Measurements from ENCODE around the gene BEAN1.
A peak's percentile ranks its signal among the peaks of the same experiment; 100 is the strongest.

Gene BEAN1

DNA sequence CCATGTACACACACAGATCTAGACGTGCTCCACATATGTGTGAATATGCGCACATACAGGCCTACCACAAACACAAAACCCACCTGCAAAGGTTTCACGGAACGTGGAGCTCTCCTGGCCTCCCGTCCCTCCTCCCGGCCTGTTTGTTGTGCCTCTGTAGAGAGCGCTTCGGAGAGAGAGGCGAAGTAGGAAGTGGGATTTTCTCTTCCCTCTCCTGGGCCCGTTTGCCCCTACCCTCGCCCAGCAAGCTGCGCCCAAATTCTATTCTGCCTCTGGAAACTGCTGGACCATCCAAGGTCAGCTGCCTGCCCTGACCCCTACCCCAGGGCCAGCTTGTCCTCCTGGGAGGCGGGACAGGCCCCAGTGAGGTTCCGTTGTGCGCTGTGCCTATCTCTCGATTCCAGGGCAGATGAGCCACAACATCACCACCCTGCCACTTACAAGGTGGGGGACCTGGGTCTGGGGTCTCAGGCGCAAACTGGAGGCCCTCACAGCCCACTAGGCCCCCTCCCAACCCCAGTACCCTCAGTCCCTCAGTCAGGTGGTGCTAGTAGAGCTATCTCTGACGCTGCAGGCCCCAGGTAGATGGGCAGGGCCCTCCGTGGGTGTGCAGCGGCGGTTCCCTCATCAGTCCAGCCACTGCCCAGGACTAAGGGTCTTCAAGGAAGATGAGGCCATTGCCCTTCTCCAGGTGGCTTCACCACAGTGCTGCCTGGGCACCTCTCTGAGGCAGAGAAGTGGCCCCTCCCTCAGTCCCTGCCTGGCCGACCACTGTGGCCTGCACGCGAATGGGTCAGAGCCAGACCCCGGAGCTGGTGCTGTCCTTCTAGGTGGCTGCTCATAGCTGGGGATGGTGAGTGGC lies 54.2 kb downstream of the BEAN1 start:
- H3K79me1 ChIP-seq (ENCODE audit: low read length), result peaks cover 36% of the 10 kb centered on the region
- peak overlapping the region; percentile 53 for H2BK12ac ChIP-seq (ENCODE audit: low read length)
- H4K91ac ChIP-seq (ENCODE audit: low read depth, low read length), result peak overlapping the region; percentile 68
- peak overlapping the region; percentile 54 for H2BK120ac ChIP-seq (ENCODE audit: insufficient read depth, low read length, poor library complexity)
- peak overlapping the region; percentile 3 for H3K4ac ChIP-seq (ENCODE audit: low read depth, low read length)
- H3K4me3 ChIP-seq (ENCODE audit: low read depth, low read length), result no peak overlapping the region
- H3K14ac ChIP-seq (ENCODE audit: low read length), result peak overlapping the region; percentile 37
- peaks cover 8% of the 10 kb centered on the region for H3K79me2 ChIP-seq (ENCODE audit: control insufficient read depth, insufficient read depth, low read length, poor library complexity)
- H3K23ac ChIP-seq (ENCODE audit: low read length), result no peak overlapping the region
- no peak overlapping the region for H3K9ac ChIP-seq (ENCODE audit: low read length)
- no peak overlapping the region for H3K27ac ChIP-seq (ENCODE audit: low read depth, low read length)
- H2BK5ac ChIP-seq (ENCODE audit: low read depth, low read length, poor library complexity), result peak overlapping the region; percentile 29
- no peak overlapping the region for H4K12ac ChIP-seq (ENCODE audit: low read depth, low read length)
- no peak overlapping the region for H3K18ac ChIP-seq (ENCODE audit: low read length)
- WGBS (ENCODE audit: extremely low coverage, insufficient coverage, insufficient read length), result no CpG with 5 or more reads among the region's 25 CpGs
- H3K27me3 ChIP-seq (ENCODE audit: insufficient read depth, low read length), result no peaks in the 10 kb centered on the region
- DNase-seq, result no peak
- no peaks in the 10 kb centered on the region for H3K36me3 ChIP-seq (ENCODE audit: control insufficient read depth in 1 of 2, insufficient read depth in 2 of 2, low read length in 2 of 2)
- H2AFZ ChIP-seq (ENCODE audit: insufficient read depth, low read length, poor library complexity), result no peak overlapping the region
- no peaks in the 10 kb centered on the region for H3K9me3 ChIP-seq (ENCODE audit: insufficient read depth, low read depth, low read length)
- H3K4me1 ChIP-seq (ENCODE audit: control insufficient read depth in 1 of 2, insufficient read depth in 2 of 2, low read length in 2 of 2), result peaks cover 33 to 42% of the 10 kb centered on the region in 2 experiments
- peak overlapping the region; percentile 12 for H4K8ac ChIP-seq (ENCODE audit: low read depth, low read length)
- no peak overlapping the region for H3K4me2 ChIP-seq (ENCODE audit: low read length)
- H2AK5ac ChIP-seq (ENCODE audit: low read length), result peak overlapping the region; percentile 25

DNA sequence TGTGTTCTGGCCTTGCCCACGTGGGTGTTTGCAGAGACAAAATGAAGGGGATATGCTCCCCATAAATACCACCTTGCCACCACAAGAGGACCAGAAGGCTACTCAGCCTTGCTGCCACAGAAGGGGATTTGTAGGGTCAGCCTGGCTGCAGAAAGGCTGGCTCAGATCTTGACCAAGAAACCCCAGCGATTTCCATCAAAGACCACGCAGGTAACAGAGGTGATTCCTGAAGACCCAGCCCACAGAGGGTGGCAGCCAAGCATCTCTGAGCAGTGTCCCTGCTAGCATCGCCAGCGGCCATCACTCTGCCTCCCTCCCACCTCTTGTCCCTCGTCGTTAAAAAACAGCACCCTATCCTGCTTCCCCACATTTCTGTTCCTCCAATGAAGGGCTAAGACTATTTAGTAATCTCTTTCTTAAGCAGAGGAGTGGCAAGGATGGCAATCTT lies 54.9 kb downstream of the BEAN1 start:
- Histone ChIP-seq H2BK5ac (ENCODE audit: low read depth, low read length, poor library complexity) (no peak overlapping the region), H3K79me1 (ENCODE audit: low read length) (peaks cover 35% of the 10 kb centered on the region), H3K27me3 (ENCODE audit: insufficient read depth, low read length) (no peaks in the 10 kb centered on the region), H2BK120ac (ENCODE audit: insufficient read depth, low read length, poor library complexity) (peak overlapping the region; percentile 54), H3K23ac (ENCODE audit: low read length) (no peak overlapping the region), H2BK12ac (ENCODE audit: low read length) (peak overlapping the region; percentile 53), H3K18ac (ENCODE audit: low read length) (no peak overlapping the region), H3K27ac (ENCODE audit: low read depth, low read length) (no peak overlapping the region), H4K91ac (ENCODE audit: low read depth, low read length) (peak overlapping the region; percentile 68), H3K4me1 (ENCODE audit: control insufficient read depth in 1 of 2, insufficient read depth in 2 of 2, low read length in 2 of 2) (peaks cover 33 to 46% of the 10 kb centered on the region in 2 experiments), H3K79me2 (ENCODE audit: control insufficient read depth, insufficient read depth, low read length, poor library complexity) (peaks cover 8% of the 10 kb centered on the region), H4K8ac (ENCODE audit: low read depth, low read length) (no peak overlapping the region), H3K4me3 (ENCODE audit: low read depth, low read length) (no peak overlapping the region), H3K4me2 (ENCODE audit: low read length) (no peak overlapping the region), H4K12ac (ENCODE audit: low read depth, low read length) (no peak overlapping the region), H3K9ac (ENCODE audit: low read length) (no peak overlapping the region), H3K4ac (ENCODE audit: low read depth, low read length) (no peak overlapping the region), H2AFZ (ENCODE audit: insufficient read depth, low read length, poor library complexity) (no peak overlapping the region), H3K9me3 (ENCODE audit: insufficient read depth, low read depth, low read length) (no peaks in the 10 kb centered on the region), H3K36me3 (ENCODE audit: control insufficient read depth in 1 of 2, insufficient read depth in 2 of 2, low read length in 2 of 2) (no peaks in the 10 kb centered on the region), H2AK5ac (ENCODE audit: low read length) (no peak overlapping the region), H3K14ac (ENCODE audit: low read length) (no peak overlapping the region)
- DNase-seq, result no peak
- WGBS (ENCODE audit: extremely low coverage, insufficient coverage, insufficient read length), result no CpG with 5 or more reads among the region's 7 CpGs

DNA sequence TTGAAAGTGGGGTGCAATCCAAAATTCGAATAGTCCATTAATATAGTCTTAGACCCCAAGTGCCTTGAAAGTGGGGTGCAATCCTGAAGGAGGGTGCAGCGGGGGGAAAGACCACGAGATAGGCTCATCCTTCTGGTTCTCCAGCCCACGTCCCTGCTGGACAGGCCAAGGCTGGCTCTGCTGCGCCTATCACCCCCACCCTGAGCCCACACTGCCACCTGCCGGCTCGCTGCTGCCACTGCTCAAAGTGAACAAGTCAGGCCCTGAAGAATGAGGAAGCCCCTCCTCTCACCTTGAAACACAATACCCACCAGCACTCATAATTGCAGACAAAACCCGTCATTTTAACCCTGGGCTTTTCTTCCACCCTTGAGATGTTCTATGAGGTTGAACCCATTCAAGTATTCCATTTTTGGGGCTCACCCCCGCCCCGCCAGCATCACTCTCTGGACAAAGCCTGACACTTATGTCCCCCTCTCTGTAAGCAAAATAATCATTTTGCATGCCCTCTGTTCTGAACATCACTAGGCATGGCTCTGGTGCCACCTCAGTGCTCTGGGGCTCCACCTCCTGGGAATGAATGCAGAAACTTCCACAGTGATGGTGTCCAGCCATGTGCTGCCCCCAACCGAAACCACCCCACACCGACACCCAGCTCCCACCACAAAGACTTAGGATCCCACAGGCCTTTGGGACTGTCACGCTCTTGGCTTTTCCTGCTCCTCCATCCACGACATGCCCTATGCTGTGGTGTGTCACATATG lies 56.8 kb downstream of the BEAN1 start:
- no peak overlapping the region for H4K91ac ChIP-seq (ENCODE audit: low read depth, low read length)
- DNase-seq, result peak; percentile 86 to 93
- H3K4me2 ChIP-seq (ENCODE audit: low read length), result no peak overlapping the region

DNA sequence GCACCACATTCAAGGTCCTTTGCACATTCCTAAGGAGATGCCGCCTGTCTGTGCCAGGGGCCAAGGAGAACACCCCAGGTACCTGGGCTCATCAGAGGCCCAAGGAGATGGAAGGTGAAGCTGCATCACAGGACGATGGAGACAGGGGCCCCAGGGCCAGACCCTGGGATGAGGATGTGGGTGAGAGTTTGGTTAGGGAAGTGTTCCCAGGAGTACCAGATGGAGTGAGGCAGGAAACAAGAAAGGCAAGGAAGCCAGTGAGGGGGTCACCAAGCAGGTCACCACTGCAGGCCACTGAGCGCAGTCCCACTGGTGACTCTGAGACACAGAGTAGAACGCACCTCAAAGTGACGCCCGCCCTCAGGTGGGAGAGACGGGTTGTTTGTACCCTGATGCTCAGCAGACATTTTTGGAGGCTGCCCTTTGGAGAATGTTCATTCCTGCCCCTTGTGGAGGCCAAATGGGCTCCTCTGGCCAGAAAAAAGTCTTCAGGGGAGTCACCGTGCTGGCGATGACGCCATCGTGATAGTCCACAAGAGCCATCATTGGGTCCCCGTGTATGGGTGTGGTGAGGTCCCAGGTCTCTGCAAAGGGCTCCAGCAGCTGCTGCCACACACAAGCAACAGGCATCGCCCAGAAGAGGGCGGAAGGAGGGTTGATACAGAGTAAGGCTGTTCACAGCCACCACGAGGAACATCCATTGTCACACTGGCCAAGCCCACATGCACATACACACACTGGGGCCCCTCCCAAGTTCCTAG lies 57.5 kb downstream of the BEAN1 start:
- Histone ChIP-seq H3K4ac (ENCODE audit: low read depth, low read length) (no peak overlapping the region), H3K27ac (ENCODE audit: low read depth, low read length) (no peak overlapping the region), H2AK5ac (ENCODE audit: low read length) (no peak overlapping the region), H2BK12ac (ENCODE audit: low read length) (peak overlapping the region; percentile 9), H3K18ac (ENCODE audit: low read length) (no peak overlapping the region), H4K91ac (ENCODE audit: low read depth, low read length) (no peak overlapping the region), H3K4me1 (ENCODE audit: control insufficient read depth in 1 of 2, insufficient read depth in 2 of 2, low read length in 2 of 2) (peaks cover 16 to 24% of the 10 kb centered on the region in 2 experiments), H3K79me1 (ENCODE audit: low read length) (peaks cover 18% of the 10 kb centered on the region), H2AFZ (ENCODE audit: insufficient read depth, low read length, poor library complexity) (no peak overlapping the region), H3K4me2 (ENCODE audit: low read length) (no peak overlapping the region), H4K8ac (ENCODE audit: low read depth, low read length) (no peak overlapping the region), H3K9ac (ENCODE audit: low read length) (no peak overlapping the region), H3K4me3 (ENCODE audit: low read depth, low read length) (no peak overlapping the region), H4K12ac (ENCODE audit: low read depth, low read length) (no peak overlapping the region), H3K14ac (ENCODE audit: low read length) (no peak overlapping the region), H3K9me3 (ENCODE audit: insufficient read depth, low read depth, low read length) (no peaks in the 10 kb centered on the region), H3K27me3 (ENCODE audit: insufficient read depth, low read length) (no peaks in the 10 kb centered on the region), H3K36me3 (ENCODE audit: control insufficient read depth in 1 of 2, insufficient read depth in 2 of 2, low read length in 2 of 2) (no peaks in the 10 kb centered on the region), H3K79me2 (ENCODE audit: control insufficient read depth, insufficient read depth, low read length, poor library complexity) (peaks cover 6% of the 10 kb centered on the region), H3K23ac (ENCODE audit: low read length) (no peak overlapping the region), H2BK120ac (ENCODE audit: insufficient read depth, low read length, poor library complexity) (no peak overlapping the region), H2BK5ac (ENCODE audit: low read depth, low read length, poor library complexity) (no peak overlapping the region)
- DNase-seq, result no peak
- WGBS (ENCODE audit: extremely low coverage, insufficient coverage, insufficient read length), result no CpG with 5 or more reads among the region's 15 CpGs

More for the DNA sequence above, 56.8 kb downstream of the BEAN1 start:
- Histone ChIP-seq H2BK120ac (ENCODE audit: insufficient read depth, low read length, poor library complexity) (no peak overlapping the region), H2BK5ac (ENCODE audit: low read depth, low read length, poor library complexity) (no peak overlapping the region), H3K9me3 (ENCODE audit: insufficient read depth, low read depth, low read length) (no peaks in the 10 kb centered on the region), H3K79me1 (ENCODE audit: low read length) (peaks cover 22% of the 10 kb centered on the region), H3K36me3 (ENCODE audit: control insufficient read depth in 1 of 2, insufficient read depth in 2 of 2, low read length in 2 of 2) (no peaks in the 10 kb centered on the region), H3K4me3 (ENCODE audit: low read depth, low read length) (no peak overlapping the region), H3K4ac (ENCODE audit: low read depth, low read length) (no peak overlapping the region), H3K14ac (ENCODE audit: low read length) (no peak overlapping the region), H3K4me1 (ENCODE audit: control insufficient read depth in 1 of 2, insufficient read depth in 2 of 2, low read length in 2 of 2) (peaks cover 23 to 31% of the 10 kb centered on the region in 2 experiments), H4K12ac (ENCODE audit: low read depth, low read length) (no peak overlapping the region), H2BK12ac (ENCODE audit: low read length) (peak overlapping the region; percentile 23), H3K18ac (ENCODE audit: low read length) (no peak overlapping the region), H3K79me2 (ENCODE audit: control insufficient read depth, insufficient read depth, low read length, poor library complexity) (peaks cover 8% of the 10 kb centered on the region), H3K27ac (ENCODE audit: low read depth, low read length) (no peak overlapping the region), H4K8ac (ENCODE audit: low read depth, low read length) (no peak overlapping the region), H3K27me3 (ENCODE audit: insufficient read depth, low read length) (no peaks in the 10 kb centered on the region), H3K23ac (ENCODE audit: low read length) (no peak overlapping the region), H3K9ac (ENCODE audit: low read length) (no peak overlapping the region), H2AFZ (ENCODE audit: insufficient read depth, low read length, poor library complexity) (no peak overlapping the region), H2AK5ac (ENCODE audit: low read length) (no peak overlapping the region)
- no CpG with 5 or more reads among the region's 14 CpGs for WGBS (ENCODE audit: extremely low coverage, insufficient coverage, insufficient read length)
